Choroid plexus epithelial cell (primary cell): ENCODE measurements around the gene FAM163A.
"Not testable (repeated sequence)": the region's sequence is repeated elsewhere in the genome, so short reads cannot be mapped to it uniquely, and the experiment has no call there.

ENCODE experiments used
- DNase-seq: peaks from one replicate; pipeline ENCODE4 v3.0.0-alpha.2; 2010; ENCODE audit warnings: low read depth
- H3K4me3 ChIP-seq: 2 replicates; pipeline ENCODE4 v1.5.1; 2011; ENCODE audit warnings: low read depth, mild to moderate bottlenecking, control low read depth, low read length, moderate library complexity
- TF ChIP-seq, protein P1 (sequence below): conservative IDR thresholded peaks from 2 replicates; pipeline ENCODE4 v1.5.1; 2011; ENCODE audit warnings: low read depth, mild to moderate bottlenecking, control low read depth, inconsistent platforms, low read length, moderate library complexity

Gene FAM163A

DNA sequence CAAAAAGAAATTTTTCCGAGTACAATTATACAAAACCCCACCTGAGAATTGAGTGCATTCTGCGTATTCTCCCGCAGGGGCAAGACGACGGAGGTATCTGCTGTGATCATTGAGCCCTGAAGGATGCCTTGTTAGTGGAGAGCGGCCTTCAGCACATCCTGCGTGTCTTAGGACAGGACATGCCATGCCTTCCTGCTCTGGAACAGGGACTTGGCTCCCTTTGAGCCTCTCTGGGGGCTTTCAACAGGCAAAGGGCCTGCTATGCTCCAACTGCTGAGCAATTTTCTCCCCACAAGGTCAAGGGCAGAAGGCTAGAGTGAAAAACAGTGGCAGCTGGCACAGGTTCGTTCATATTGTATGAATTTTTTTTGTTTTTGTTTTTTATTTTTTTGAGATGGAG is 82.1 kb downstream of the FAM163A start:
- H3K4me3 ChIP-seq = no peak overlapping the region
- DNase-seq = no peak
- TF ChIP-seq, protein P1, sequence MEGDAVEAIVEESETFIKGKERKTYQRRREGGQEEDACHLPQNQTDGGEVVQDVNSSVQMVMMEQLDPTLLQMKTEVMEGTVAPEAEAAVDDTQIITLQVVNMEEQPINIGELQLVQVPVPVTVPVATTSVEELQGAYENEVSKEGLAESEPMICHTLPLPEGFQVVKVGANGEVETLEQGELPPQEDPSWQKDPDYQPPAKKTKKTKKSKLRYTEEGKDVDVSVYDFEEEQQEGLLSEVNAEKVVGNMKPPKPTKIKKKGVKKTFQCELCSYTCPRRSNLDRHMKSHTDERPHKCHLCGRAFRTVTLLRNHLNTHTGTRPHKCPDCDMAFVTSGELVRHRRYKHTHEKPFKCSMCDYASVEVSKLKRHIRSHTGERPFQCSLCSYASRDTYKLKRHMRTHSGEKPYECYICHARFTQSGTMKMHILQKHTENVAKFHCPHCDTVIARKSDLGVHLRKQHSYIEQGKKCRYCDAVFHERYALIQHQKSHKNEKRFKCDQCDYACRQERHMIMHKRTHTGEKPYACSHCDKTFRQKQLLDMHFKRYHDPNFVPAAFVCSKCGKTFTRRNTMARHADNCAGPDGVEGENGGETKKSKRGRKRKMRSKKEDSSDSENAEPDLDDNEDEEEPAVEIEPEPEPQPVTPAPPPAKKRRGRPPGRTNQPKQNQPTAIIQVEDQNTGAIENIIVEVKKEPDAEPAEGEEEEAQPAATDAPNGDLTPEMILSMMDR = no peak

DNA sequence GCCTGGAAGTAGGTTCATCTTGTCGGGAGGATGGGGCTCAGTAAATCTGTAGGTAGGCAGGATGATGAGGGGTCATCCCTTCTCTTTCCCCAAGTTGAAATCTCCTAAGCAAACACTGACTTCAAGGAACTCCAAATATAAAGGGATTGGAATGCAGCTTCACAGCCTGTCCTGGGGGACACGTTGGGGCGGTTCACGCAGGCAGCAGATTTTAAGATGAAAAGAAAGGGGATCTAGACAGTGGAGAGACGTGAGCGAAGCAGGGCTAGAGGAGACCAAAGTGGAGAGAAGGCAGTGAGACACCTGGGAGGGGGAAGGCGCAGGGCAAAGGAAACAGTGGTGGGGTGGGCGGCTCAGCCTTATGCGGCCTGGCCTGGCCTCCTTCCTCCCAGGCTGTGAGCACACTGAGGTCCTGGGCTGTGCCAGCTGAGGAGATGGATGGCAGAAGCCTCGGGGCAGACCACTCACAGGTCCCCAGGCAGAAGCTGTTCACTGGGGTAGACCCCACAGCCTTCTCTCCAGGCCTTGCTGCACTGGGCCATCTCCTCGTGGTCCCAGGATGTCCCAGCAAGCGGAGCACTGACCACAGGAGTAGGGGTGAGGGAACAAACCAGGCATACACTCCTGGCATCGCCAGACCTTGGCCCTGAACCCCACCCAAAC is 82.8 kb downstream of the FAM163A start:
- no peak overlapping the region for H3K4me3 ChIP-seq
- no peak for DNase-seq
- TF ChIP-seq, protein P1 = no peak

DNA sequence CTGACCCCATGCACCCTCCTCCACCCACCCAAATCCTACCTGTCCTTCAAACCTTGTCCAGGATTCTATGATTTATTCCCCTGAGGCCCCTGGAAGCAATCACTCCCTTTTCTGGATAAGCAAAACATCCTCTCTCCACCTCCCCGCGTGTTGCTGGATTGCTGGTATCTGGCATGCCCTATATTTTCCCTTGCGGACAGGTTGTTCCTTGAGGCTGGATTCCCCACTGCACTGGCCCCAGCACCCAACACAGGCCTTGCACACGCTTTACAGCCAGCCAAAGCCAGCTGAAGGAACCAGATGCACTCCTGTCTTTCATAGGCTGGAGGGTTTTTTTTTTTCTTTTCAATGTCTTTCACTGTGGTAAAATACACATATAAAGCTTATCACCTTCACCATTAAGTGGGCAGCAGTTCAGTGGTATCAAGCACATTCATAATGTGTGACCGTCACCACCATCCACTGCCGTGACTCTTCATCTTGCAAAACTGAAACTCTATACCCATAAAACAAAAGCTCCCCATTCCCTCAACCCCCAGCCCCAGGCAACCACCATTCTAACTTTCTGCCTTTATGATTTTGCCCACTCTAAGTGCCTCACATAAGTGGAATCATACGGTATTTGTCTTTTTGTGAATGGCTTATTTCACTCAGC is 83.7 kb downstream of the FAM163A start:
- TF ChIP-seq, protein P1 = no peak
- no peak overlapping the region for H3K4me3 ChIP-seq
- no peak for DNase-seq

DNA sequence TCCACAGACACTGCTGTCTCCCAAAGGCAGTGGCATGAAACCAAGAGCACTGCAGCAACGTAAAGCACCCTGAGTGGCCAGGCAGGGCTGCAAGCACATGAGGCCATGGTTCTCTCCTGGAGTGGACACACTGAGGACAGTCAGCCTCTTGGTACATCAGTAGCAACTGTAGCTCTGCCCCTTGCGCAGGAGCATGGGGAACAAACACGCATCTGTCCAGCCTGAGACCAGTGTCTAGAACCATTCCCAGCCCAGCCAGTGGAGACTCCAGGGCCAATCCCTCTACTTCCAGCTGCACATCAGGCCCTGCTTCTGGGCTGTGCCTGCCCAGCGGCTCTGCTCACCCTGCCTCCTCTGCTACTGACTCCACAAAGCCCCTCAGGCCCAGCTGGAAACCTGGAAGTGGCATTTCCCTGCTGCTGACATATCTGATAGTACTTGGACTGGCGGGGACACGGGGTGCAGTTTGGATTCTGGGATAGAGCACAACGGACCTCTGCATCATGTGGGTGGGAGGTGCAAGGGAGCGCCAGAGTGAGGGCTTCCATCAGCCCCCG is 85.5 kb downstream of the FAM163A start:
- H3K4me3 ChIP-seq = no peak overlapping the region
- DNase-seq = no peak
- TF ChIP-seq, protein P1 = no peak

DNA sequence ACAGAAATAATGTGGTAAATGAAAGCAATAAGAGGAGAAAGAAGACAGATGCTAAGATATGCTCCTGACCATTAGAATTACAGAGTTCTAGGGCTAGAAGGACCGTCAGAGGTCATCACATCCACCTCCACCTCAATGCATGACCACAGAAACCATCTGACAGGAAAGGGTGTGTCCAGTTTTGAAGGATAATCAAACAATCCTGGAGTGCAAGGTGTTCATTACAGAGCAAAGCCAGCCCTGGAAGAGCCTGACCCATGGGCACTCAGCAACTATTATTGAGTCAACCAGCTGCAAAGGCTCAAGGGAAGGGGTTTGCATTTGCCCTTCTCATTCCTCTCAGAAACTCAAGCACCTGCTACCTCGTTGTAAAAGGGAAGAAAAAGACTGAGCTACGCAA is 88.1 kb downstream of the FAM163A start:
- TF ChIP-seq, protein P1 = no peak
- DNase-seq = no peak
- no peak overlapping the region for H3K4me3 ChIP-seq

DNA sequence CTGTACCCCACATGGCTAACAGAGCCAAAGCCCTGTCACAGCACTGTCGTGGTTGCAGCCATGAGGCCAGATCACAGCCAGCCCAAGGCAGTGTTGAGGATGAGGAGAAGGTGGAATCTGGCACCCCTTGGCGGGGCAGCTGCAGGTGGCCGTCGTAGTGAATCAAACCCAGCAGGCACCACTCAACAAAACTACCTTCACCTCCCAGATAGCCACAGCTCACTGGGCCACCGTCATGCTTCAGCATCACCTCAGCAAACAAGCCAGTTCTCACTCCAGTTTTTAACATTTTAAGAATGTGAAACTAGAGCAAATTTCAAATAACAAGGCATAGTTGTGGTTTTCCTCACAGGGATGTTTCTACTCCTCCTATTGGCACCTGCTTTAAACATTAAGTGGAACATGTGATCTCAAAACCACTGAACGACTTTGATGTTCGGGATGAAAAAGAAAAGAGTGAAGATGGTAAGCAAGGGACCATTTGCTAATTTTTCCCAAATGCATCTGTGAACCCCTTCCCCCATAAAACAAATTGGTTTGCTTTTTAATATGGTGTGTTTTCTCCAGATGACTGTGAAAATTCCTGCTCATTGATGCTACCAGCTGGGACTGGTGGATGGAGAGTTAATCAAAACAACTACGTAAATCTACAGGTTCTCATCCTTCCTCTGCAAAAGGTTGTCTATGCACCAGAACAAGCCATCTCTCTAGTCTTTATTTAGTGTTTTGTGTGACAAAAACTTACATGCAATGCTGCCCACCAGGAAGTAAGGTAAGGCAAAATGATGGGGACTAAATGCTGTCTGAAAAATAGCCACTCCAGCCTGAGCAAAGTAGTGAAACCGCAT is 89.0 kb downstream of the FAM163A start:
- no peak overlapping the region for H3K4me3 ChIP-seq
- TF ChIP-seq, protein P1 = no peak
- DNase-seq = peak; percentile 50

DNA sequence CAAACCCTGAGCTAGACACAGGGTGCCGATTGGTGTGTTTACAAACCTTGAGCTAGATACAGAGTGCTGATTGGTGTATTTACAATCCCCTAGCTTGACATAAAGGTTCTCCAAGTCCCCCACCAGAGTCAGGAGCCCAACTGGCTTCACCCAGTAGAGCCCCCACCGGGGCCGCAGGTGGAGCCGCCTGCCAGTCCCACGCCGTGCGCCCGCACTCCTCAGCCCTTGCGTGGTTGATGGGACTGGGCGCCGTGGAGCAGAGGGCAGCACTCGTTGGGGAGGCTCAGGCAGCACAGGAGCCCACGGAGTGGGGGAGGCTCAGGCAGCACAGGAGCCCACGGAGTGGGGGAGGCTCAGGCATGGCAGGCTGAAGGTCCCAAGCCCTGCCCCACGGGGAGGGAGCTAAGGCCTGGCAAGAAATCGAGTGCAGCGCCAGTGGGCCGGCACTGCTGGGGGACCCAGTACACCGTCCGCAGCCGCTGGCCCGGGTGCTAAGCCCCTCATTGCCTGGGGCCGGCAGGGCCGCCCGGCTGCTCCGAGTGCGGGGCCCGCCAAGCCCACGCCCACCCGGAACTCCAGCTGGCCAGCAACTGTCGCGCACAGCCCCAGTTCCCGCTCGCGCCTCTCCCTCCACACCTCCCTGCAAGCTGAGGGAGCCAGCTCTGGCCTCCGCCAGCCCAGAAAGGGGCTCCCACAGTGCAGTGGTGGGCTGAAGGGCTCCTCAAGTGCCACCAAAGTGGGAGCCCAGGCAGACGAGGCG is 93.8 kb downstream of the FAM163A start:
- not testable (repeated sequence) for DNase-seq, H3K4me3 ChIP-seq
